ENCODE data around the gene TAB3.
"Not testable (repeated sequence)": the region's sequence is repeated elsewhere in the genome, so short reads cannot be mapped to it uniquely, and the experiment has no call there.

Gene TAB3

GRCh38 chrX:30816079-30816478 lies 73.0 kb downstream of the TAB3 start:
- DNase-seq (ENCODE audit: low read depth), result no peak

GRCh38 chrX:30814978-30815377 lies 74.1 kb downstream of the TAB3 start:
- no peak for DNase-seq (ENCODE audit: low read depth)

GRCh38 chrX:30812326-30812725 lies 76.7 kb downstream of the TAB3 start:
- no peak for DNase-seq (ENCODE audit: low read depth)

- DNase-seq (ENCODE audit: low read depth), result no peak
Observed at GRCh38 chrX:30806187-30806728, 82.8 kb downstream of the TAB3 start.

- DNase-seq (ENCODE audit: low read depth), result no peak
Observed at GRCh38 chrX:30804462-30804861, 84.6 kb downstream of the TAB3 start.

- no peak for DNase-seq (ENCODE audit: low read depth)
Observed at GRCh38 chrX:30800901-30801300, 88.2 kb downstream of the TAB3 start.

GRCh38 chrX:30799327-30799726 lies 89.7 kb downstream of the TAB3 start:
- DNase-seq (ENCODE audit: low read depth), result no peak

GRCh38 chrX:30798810-30799209 lies 90.2 kb downstream of the TAB3 start:
- DNase-seq (ENCODE audit: low read depth), result no peak

- DNase-seq (ENCODE audit: low read depth), result not testable (repeated sequence)
Observed at GRCh38 chrX:30797301-30797700, 91.8 kb downstream of the TAB3 start.

GRCh38 chrX:30795981-30796958 lies 92.8 kb downstream of the TAB3 start:
- DNase-seq (ENCODE audit: low read depth), result no peak

- DNase-seq (ENCODE audit: low read depth), result no peak
Observed at GRCh38 chrX:30794497-30794896, 94.6 kb downstream of the TAB3 start.

GRCh38 chrX:30793767-30794103 lies 95.3 kb downstream of the TAB3 start:
- no peak for DNase-seq (ENCODE audit: low read depth)

GRCh38 chrX:30793075-30793766 lies 95.8 kb downstream of the TAB3 start:
- no peak for DNase-seq (ENCODE audit: low read depth)

GRCh38 chrX:30791296-30792278 lies 97.5 kb downstream of the TAB3 start:
- DNase-seq (ENCODE audit: low read depth), result no peak

- DNase-seq (ENCODE audit: low read depth), result no peak
Observed at GRCh38 chrX:30787012-30787411, 102.0 kb downstream of the TAB3 start.

GRCh38 chrX:30786374-30786773 lies 102.7 kb downstream of the TAB3 start:
- no peak for DNase-seq (ENCODE audit: low read depth)

GRCh38 chrX:30781711-30782444 lies 107.2 kb downstream of the TAB3 start:
- no peak for DNase-seq (ENCODE audit: low read depth)

GRCh38 chrX:30779453-30780030 lies 109.5 kb downstream of the TAB3 start:
- no peak for DNase-seq (ENCODE audit: low read depth)

GRCh38 chrX:30777575-30777974 lies 111.5 kb downstream of the TAB3 start:
- DNase-seq (ENCODE audit: low read depth), result no peak
